Omental fat pad (tissue), 4 donors: ENCODE results near the gene JUND. TPM values are rescaled to one million over a fixed set of nuclear protein-coding genes. Genes with fewer than 3 reads are reported as not detected.

Experiments
- ATAC-seq: fragments of 150-250 bp; one replicate; pipeline ENCODE4 v1.9.1; 2016; ENCODE audit warnings: mild to moderate bottlenecking, moderate library complexity; ENCODE audit not compliant: low FRiP score
- DNase-seq: peaks from one replicate; pipeline ENCODE4 v3.0.0-alpha.2; 2019; ENCODE audit warnings: low spot score
- total RNA-seq, 4 donors: library from RNA; depleted of rRNA; stranded (reverse); fragments of >200 nt; gene quantifications; one replicate each; pipeline ENCODE4 v1.1.0, GENCODE V29; 2016
- TF ChIP-seq, protein P1 (sequence below), 3 donors: fragments of 450-650 bp; IDR thresholded peaks; one replicate each; pipeline ENCODE4 v1.5.1; 2016 to 2017; ENCODE audit warnings: antibody characterized with exemption in 3 of 3, mild to moderate bottlenecking in 3 of 3, moderate library complexity in 2 of 3

Gene JUND
- total RNA-seq, 4 donors from 2014 or later: 398 to 859 (median 623) TPM

DNA sequence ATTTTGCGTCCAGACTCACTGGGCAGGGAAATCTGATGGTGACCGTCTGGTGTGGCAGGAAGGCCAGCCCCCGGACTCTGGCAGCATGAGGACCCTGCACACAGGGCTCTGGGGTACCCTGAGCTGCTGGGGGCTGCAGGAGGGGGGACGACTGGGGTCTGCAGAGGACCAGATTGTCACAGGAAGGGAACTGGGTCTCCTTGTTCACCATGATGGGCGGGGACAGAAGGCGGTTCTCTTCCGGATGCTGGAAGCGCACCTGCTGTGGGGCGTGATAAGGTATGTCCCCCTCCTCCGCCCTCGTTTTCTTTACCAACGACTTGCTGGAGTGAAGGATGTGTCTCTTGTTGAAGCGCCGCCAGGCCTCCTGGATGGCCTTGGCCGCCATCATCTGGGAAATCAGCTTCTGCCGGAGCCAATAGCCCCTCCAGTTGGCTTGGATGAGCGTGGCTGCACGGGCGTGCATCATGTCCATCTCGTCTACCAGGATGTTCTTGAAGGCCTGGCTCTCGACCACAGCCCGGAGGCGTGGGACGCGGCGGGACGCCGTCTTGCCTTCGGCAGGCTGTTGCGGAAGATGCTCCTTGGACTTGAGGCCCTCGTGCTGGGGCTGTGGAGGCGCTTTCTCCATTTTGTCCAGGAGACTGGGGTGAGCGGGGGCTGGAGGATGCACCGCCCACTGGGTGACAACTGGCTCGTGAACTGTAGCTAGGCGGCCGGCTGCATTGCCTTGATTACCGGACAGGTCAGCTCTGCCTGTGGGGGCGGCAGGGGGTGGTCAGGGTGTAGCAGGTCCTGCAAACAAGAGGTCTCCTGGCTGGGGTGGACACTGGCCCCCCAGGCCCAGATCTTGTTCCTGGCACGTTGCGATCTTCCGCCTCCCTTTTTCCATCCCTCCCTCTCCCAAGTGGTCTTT, 14.4 kb downstream of the JUND start:
- no peak for DNase-seq
- TF ChIP-seq, protein P1, sequence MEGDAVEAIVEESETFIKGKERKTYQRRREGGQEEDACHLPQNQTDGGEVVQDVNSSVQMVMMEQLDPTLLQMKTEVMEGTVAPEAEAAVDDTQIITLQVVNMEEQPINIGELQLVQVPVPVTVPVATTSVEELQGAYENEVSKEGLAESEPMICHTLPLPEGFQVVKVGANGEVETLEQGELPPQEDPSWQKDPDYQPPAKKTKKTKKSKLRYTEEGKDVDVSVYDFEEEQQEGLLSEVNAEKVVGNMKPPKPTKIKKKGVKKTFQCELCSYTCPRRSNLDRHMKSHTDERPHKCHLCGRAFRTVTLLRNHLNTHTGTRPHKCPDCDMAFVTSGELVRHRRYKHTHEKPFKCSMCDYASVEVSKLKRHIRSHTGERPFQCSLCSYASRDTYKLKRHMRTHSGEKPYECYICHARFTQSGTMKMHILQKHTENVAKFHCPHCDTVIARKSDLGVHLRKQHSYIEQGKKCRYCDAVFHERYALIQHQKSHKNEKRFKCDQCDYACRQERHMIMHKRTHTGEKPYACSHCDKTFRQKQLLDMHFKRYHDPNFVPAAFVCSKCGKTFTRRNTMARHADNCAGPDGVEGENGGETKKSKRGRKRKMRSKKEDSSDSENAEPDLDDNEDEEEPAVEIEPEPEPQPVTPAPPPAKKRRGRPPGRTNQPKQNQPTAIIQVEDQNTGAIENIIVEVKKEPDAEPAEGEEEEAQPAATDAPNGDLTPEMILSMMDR (IDR thresholded peaks at IDR 0.05): no peak
- no peak for ATAC-seq

DNA sequence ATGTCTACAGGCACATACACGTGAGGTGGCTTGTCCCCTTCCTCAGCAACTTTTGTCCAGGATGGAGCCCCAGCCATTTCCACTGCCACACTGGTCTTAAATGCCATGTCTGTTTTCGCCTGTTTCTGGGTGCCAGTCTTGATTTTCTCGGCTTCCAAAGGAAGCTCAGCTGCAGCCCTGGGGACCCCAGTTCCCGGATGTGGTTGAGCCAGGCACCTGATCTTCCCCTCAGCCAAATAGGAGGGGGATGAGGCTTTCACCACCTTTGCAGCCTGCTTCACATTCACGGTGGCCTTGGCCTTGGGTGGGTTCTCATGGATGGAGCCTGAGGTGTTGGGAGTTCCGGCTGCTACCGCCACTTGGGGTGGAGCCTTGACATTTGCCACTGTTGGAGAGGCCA, 15.8 kb downstream of the JUND start:
- TF ChIP-seq, protein P1 (IDR thresholded peaks at IDR 0.05): no peak
- no peak for ATAC-seq
- no peak for DNase-seq

DNA sequence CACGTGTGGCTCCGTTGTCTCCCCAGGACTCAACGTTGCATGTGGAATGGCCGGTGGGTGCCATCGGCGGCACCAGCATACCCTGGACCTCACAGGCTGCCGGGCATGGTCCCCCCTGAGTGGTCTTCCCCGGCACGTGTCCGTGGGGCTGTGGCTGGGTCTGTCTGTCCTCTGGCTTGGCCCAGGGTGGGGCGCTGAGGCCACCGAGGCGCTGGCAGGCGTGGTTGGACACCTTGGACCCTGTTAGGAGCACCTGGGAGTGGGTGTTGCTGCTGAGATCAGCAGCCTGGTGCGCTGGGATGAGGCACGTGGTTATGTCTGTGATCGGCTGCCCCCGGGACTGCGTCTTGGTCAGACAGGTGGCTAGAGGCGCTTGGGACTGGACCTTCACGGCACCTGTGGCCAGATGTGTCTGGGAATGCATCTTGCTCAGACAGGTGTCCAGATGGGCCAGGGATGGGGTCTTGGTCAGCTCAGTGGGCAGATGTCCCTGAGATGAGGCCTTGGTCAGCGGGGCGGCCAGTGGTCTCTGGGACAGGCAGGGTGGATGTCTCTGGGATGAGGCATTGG, 16.4 kb downstream of the JUND start:
- TF ChIP-seq, protein P1 (IDR thresholded peaks at IDR 0.05): no peak
- ATAC-seq: no peak
- no peak for DNase-seq

DNA sequence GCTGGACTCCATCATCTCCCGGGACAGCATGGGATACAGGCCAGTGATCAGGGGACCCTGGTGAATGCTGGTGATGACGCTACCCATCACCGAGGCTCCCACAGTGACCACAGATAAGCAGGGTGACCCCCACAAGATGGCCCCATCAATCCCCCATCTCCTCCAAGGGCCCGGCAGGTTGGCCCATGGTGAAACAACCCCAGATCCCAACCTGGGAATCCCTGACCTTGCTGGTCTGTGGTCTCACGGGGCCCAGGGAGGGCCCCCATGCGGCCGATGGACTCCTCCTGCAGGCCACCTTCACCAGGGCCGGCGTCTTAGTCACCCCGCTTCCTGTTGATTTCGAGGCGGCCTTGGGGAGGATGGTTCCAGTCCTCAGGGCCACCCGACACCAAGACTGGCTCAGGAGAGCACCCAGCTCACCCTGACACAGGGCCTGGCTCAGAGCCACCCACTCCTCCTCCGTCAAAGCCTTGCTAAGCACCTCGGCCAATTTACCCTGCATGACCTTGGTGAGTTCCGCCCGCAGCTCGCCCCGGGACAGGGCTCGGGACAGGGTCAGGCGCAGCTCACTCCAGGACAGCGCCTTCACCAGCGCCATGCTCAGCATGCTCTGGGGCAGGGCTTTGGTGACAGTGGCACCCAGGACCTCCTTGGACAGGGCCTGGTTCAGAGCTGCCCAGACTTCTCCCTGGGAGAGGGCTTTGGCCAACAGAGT, 17.1 kb downstream of the JUND start:
- peak; percentile 22 for ATAC-seq
- TF ChIP-seq, protein P1 (IDR thresholded peaks at IDR 0.05): no peak
- DNase-seq: no peak

DNA sequence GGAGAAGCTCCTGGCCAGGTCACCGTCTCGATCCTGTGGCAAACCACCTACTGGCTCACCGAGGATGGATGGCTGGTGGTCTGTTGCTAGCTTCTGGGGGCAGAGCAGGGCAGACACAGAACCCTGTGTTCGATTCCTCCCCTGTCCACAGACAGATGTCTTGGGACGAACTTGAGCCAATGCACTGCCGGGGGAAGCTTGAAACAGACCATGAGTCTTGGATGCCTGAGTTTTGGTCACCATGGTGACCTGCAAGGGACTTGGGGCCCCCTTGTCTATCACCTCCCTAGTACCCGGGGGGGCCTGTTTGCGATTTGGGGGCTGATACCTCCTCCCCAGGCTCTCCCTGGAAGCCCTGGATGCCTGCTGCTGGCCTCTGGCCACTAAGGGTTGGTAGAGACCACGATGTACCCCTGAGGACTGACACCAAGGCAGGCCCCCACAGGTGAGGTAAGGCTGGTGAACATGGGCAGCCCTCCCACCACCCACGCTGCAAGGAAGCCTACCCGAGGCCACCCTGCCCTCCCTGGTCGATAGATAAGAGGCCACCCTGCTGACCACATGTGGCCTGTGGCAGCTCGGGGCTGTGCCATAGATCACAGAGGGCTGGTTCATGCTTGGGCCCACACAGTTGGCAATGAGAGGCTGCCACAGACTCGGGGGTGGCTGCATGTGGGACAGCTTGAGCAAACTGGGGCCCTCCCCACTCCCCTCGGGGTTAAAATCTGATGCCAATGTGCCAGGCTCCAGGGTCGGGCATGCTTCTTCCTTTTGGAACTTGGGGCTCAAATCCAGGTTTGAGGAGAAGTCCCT, 17.9 kb downstream of the JUND start:
- no peak for DNase-seq
- ATAC-seq: no peak
- TF ChIP-seq, protein P1 (IDR thresholded peaks at IDR 0.05): no peak

DNA sequence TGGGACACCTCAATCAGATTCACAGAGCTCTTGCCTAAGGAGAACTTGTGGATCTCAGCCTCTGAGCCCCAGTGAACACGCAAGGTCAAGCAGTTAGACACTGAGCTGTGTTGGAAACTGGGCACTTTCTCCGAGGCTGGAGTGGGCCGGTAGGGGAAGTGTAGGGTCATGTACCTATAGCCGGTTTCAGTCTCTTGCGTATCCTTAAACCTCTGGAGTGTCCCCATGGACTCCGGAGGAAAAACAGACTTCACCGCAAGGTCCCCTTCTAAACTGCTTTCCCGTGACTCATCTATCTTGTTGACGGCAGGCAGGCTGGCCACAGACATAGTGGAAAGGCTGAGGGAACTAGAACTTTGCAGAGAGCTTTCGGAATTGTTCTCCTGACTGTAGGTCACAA, 18.5 kb downstream of the JUND start:
- ATAC-seq (no peak), DNase-seq (no peak)
- TF ChIP-seq, protein P1 (IDR thresholded peaks at IDR 0.05): no peak
